ENCODE results near the gene QSOX2. TPM values are rescaled to one million over a fixed set of nuclear protein-coding genes. Genes with fewer than 3 reads are reported as not detected.

The QSOX2 gene
- total RNA-seq, 1 donor from 2014 or later = 23.6 TPM

GRCh38 chr9:136160995-136161610, 84.5 kb downstream of the QSOX2 start:
- peaks cover 17% of the 10 kb centered on the region for H3K4me1 Mint-ChIP-seq (ENCODE audit: unreplicated experiment)
- no peaks in the 10 kb centered on the region for H3K9me3 Mint-ChIP-seq
- no peaks in the 10 kb centered on the region for H3K36me3 Mint-ChIP-seq
- peaks cover 12% of the 10 kb centered on the region for H3K27me3 Mint-ChIP-seq
- H3K27ac Mint-ChIP-seq = no peak overlapping the region
- no peak overlapping the region for H3K4me3 Mint-ChIP-seq
- no peak for TF ChIP-seq CTCF (conservative IDR thresholded peaks at IDR 0.05)
- no peak for DNase-seq (ENCODE audit: extremely low spot score, unreplicated experiment)

GRCh38 chr9:136160381-136160841, 85.2 kb downstream of the QSOX2 start:
- H3K4me1 Mint-ChIP-seq (ENCODE audit: unreplicated experiment) = peaks cover 17% of the 10 kb centered on the region
- no peak overlapping the region for H3K27ac Mint-ChIP-seq
- no peak overlapping the region for H3K4me3 Mint-ChIP-seq
- no peaks in the 10 kb centered on the region for H3K9me3 Mint-ChIP-seq
- DNase-seq (ENCODE audit: extremely low spot score, unreplicated experiment) = no peak
- TF ChIP-seq CTCF (conservative IDR thresholded peaks at IDR 0.05) = no peak
- peaks cover 17% of the 10 kb centered on the region for H3K27me3 Mint-ChIP-seq
- no peaks in the 10 kb centered on the region for H3K36me3 Mint-ChIP-seq

- Mint-ChIP-seq H3K36me3 (no peaks in the 10 kb centered on the region), H3K9me3 (no peaks in the 10 kb centered on the region), H3K4me3 (no peak overlapping the region), H3K27ac (no peak overlapping the region), H3K27me3 (peaks cover 23% of the 10 kb centered on the region), H3K4me1 (ENCODE audit: unreplicated experiment) (peaks cover 17% of the 10 kb centered on the region)
- no peak for TF ChIP-seq CTCF (conservative IDR thresholded peaks at IDR 0.05)
- DNase-seq (ENCODE audit: extremely low spot score, unreplicated experiment) = no peak
Measured at GRCh38 chr9:136159851-136160250, 85.8 kb downstream of the QSOX2 start.

- TF ChIP-seq CTCF (conservative IDR thresholded peaks at IDR 0.05) = no peak
- Mint-ChIP-seq H3K9me3 (no peaks in the 10 kb centered on the region), H3K27me3 (peaks cover 24% of the 10 kb centered on the region), H3K4me3 (no peak overlapping the region), H3K36me3 (no peaks in the 10 kb centered on the region), H3K27ac (no peak overlapping the region), H3K4me1 (ENCODE audit: unreplicated experiment) (peaks cover 18% of the 10 kb centered on the region)
- no peak for DNase-seq (ENCODE audit: extremely low spot score, unreplicated experiment)
Measured at GRCh38 chr9:136157477-136158265, 87.9 kb downstream of the QSOX2 start.

Other genes with a start within 250 kb of the QSOX2 start
- 9.3 and 15.1 TPM in 2 replicates for gene NACC2, start 150.5 kb downstream of the QSOX2 start, total RNA-seq (ENCODE audit: low replicate concordance)
- 37.9 and 53.7 TPM in 2 replicates for gene TMEM250, start 126.9 kb downstream of the QSOX2 start, total RNA-seq (ENCODE audit: low replicate concordance)
- gene LHX3, start 40.7 kb downstream of the QSOX2 start, total RNA-seq (ENCODE audit: low replicate concordance) = 0.10 and 0.90 TPM in 2 replicates
- 0.69 and 0.70 TPM in 2 replicates for gene CCDC187, start 58.3 kb upstream of the QSOX2 start, total RNA-seq (ENCODE audit: low replicate concordance)
- gene GPSM1, start 81.7 kb upstream of the QSOX2 start, total RNA-seq (ENCODE audit: low replicate concordance) = 29.2 and 56.2 TPM in 2 replicates
- gene DNLZ, start 117.9 kb upstream of the QSOX2 start, total RNA-seq (ENCODE audit: low replicate concordance) = 10.4 and 14.0 TPM in 2 replicates
- gene CARD9, start 127.9 kb upstream of the QSOX2 start, total RNA-seq (ENCODE audit: low replicate concordance) = 2.0 and 2.6 TPM in 2 replicates
- gene SNAPC4, start 154.4 kb upstream of the QSOX2 start, total RNA-seq (ENCODE audit: low replicate concordance) = 14.4 and 15.7 TPM in 2 replicates
- gene ENTR1, start 164.8 kb upstream of the QSOX2 start, total RNA-seq (ENCODE audit: low replicate concordance) = 49.4 and 77.9 TPM in 2 replicates
- gene PMPCA, start 164.8 kb upstream of the QSOX2 start, total RNA-seq (ENCODE audit: low replicate concordance) = 68.1 and 72.1 TPM in 2 replicates
- 13.8 and 24.0 TPM in 2 replicates for gene INPP5E, start 194.0 kb upstream of the QSOX2 start, total RNA-seq (ENCODE audit: low replicate concordance)
- gene SEC16A, start 237.2 kb upstream of the QSOX2 start, total RNA-seq (ENCODE audit: low replicate concordance) = 74.6 and 95.0 TPM in 2 replicates

Data from type B pancreatic cell (in vitro differentiated cells).